Activated CD4-positive, alpha-beta memory T cell treated with anti-CD3 and anti-CD28 coated beads for 36 hours (primary cell): ENCODE measurements around the gene ATP5F1B. TPM values are rescaled to one million over a fixed set of nuclear protein-coding genes. Genes with fewer than 3 reads are reported as not detected.

ENCODE experiments used
- CTCF ChIA-PET: fragments of 350-600 bp; sonication (Branson Sonifier 250); formaldehyde crosslinking; loops from one replicate; lab custom pipeline; 2021; ENCODE audit warnings: antibody characterized with exemption, inconsistent platforms; lab: Charles Lee
- POLR2A ChIA-PET: fragments of 350-600 bp; sonication (Branson Sonifier 250); formaldehyde crosslinking; loops from one replicate; lab custom pipeline; 2021; ENCODE audit warnings: antibody characterized with exemption; lab: Charles Lee
- DNase-seq: peaks from one replicate; pipeline ENCODE4 v3.0.0-alpha.2; 2020
- H3K27ac Mint-ChIP-seq: one replicate; pipeline ENCODE4 v1.8.0; 2021; ENCODE audit warnings: mixed read lengths
- H3K27me3 Mint-ChIP-seq: one replicate; pipeline ENCODE4 v1.8.0; 2021; ENCODE audit warnings: mixed read lengths
- H3K36me3 Mint-ChIP-seq: one replicate; pipeline ENCODE4 v1.8.0; 2021; ENCODE audit warnings: mixed read lengths
- H3K4me1 Mint-ChIP-seq: one replicate; pipeline ENCODE4 v1.8.0; 2021; ENCODE audit warnings: low read depth, mixed read lengths
- H3K4me3 Mint-ChIP-seq: one replicate; pipeline ENCODE4 v1.8.0; 2021; ENCODE audit warnings: mild to moderate bottlenecking, mixed read lengths
- H3K9me3 Mint-ChIP-seq: one replicate; pipeline ENCODE4 v1.8.0; 2021; ENCODE audit warnings: mixed read lengths
- intact Hi-C: fragments of 100-400 bp; cut with micrococcal nuclease; formaldehyde crosslinking; loops from one replicate; pipeline ENCODE4 v1.15.1; 2023
- total RNA-seq, 2 experiments: library from RNA; stranded (reverse); gene quantifications; one replicate each; pipeline ENCODE4 v1.2.3, GENCODE V29; 2021

The ATP5F1B gene
- 100 to 1,000 TPM; 709 to 722 TPM for total RNA-seq

DNA sequence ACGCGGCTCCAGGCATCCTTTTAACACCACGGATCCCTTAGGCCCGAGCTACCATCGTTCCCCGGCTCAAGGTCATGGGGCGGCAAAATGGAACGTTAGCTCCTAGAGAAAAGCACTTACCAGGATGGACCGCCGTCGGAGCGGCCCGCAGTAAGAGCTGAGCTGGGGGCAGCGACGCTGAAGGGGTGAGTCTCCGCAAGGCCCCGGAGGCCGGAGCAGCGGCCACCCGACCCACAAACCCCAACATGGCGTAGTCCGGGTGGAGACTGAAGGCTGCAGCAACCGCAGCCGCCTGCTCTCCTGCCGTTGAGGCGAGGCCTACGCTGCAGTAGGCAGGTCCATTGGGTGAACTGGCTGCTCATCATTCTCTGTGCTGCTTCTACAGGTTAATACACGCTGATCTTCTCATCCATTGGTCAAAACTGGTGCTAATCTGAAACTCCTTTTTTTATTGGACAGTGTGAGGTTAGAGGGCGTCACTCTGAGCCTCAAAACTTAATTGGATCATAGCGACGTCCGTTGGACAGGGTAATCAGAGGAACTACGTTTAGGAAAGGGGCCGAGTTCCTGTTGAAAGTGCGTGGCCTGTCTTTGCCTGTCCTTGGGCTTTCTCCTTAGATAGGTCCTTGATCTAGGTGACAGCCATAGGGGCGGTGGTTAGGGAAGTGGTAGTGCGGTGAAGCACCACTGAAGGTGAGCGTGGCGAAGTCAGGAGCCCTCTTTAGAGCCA is at the start of gene ATP5F1B:
ATP5F1B (minus strand) TSS at position 268 of the 730 bp plus-strand sequence; CDS start at position 247, 21 bp downstream.
- DNase-seq: peak; percentile 96
- intact Hi-C loops: loop anchor here (1.0 to 5.0 kb wide), 6 partner anchors 10 to 466 kb away; partner anchors contain the start of genes NACA, PTGES3 and STAT6
- Mint-ChIP-seq H3K36me3 (peaks cover 46% of the 10 kb centered on the region), H3K27ac (peak within 1 kb of the TSS; percentile 98), H3K9me3 (no peaks in the 10 kb centered on the region), H3K4me3 (peak within 1 kb of the TSS; percentile 96), H3K27me3 (no peaks in the 10 kb centered on the region), H3K4me1 (peaks cover 32% of the 10 kb centered on the region)
- CTCF ChIA-PET: interaction anchor here (0.6 to 2.5 kb wide), 5 partner anchors 10 to 420 kb away, joined by 3 to 39 read pairs (median 3); no protein-coding TSS in a partner anchor
- POLR2A ChIA-PET: interaction anchor here (0.7 to 4.1 kb wide), 11 partner anchors 10 to 527 kb away, joined by 3 to 36 read pairs (median 4); partner anchors contain the start of genes BAZ2A, NACA, PTGES3 and ZC3H10

GRCh38 chr12:56694161-56694560 is 48.4 kb upstream of the ATP5F1B start:
- Mint-ChIP-seq H3K4me3 (no peak overlapping the region), H3K36me3 (no peaks in the 10 kb centered on the region), H3K27me3 (no peaks in the 10 kb centered on the region), H3K9me3 (no peaks in the 10 kb centered on the region), H3K4me1 (peaks cover 2% of the 10 kb centered on the region), H3K27ac (no peak overlapping the region)
- ChIA-PET CTCF (interaction anchor here (0.9 kb wide), 2 partner anchors 64 to 293 kb away, joined by 3 to 4 read pairs; no protein-coding TSS in a partner anchor), POLR2A (no interaction called here)
- intact Hi-C loops: no loop called here
- DNase-seq: no peak

DNA sequence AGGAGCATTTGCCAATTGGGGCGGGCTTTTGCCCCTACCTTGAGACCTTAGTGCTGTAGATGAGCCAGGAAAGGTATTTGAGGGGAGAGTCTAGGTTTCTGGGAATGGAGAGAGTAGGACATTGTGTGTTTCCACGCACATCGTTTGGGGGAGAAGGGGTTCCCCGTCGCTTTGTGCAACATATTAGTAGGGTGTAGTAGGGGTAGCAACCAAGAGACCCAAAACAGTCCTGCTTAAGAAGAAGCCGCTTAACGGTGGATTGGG is 43.0 kb upstream of the ATP5F1B start:
- H3K9me3 Mint-ChIP-seq: no peaks in the 10 kb centered on the region
- intact Hi-C loops: loop anchor here (1.0 to 10.0 kb wide), 10 partner anchors 8 to 786 kb away; partner anchors contain the start of genes ARHGAP9, DGKA, NACA and NEMP1

DNA sequence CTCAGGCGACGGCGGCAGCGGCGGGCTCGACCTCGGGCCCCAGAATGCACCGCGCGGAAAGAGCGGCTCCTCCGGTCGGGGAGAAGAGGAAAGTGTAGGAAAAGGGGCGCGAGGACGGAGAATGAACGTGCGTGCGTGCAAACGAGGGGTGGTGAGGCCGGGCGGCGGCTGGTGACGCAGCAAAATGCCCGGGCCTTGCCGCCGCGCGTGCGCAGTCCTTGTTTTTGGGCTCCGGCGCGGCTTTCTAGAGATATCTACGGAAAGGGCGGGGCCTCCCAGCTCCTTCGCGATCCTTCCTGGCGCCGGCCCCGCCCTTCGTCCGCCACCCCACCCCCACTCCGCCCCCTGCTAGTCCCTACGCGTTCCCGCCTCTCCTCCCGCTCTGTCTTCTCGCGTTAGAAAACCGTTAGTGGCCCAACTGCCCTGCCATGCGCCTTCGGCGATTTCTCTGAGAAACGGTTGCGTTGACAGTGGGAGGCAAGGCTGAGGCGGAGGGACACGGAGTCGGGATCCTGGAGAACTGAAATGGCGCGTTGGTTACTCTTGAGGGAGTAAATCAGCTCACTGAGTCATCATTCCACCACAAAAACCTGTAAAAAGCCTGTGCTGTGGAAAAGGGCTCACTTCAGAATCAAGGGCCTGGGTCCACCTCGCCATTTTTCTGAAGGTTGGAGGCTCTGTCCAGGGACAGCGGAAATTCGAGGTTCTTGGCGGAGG is 42.5 kb upstream of the ATP5F1B start, which contains the start of gene PTGES3:
PTGES3 (minus strand) TSS at position 156 of the 717 bp plus-strand sequence. CDS start 285 bp downstream, outside the sequence.
- ChIA-PET CTCF (interaction anchor here (1.0 to 3.3 kb wide), 4 partner anchors 31 to 424 kb away, joined by 3 to 15 read pairs (median 6); partner anchors contain the start of gene STAT6), POLR2A (interaction anchor here (0.6 to 8.2 kb wide), 20 partner anchors 9 to 424 kb away, joined by 3 to 59 read pairs (median 4); partner anchors contain the start of genes BAZ2A, NACA and PRIM1)
- intact Hi-C loops: loop anchor here (1.0 to 10.0 kb wide), 10 partner anchors 8 to 787 kb away; partner anchors contain the start of genes ARHGAP9, DGKA, NACA and NEMP1
- Mint-ChIP-seq H3K4me3 (peak within 1 kb of the TSS; percentile 100), H3K4me1 (peaks cover 13% of the 10 kb centered on the region), H3K9me3 (no peaks in the 10 kb centered on the region), H3K27ac (peak within 1 kb of the TSS; percentile 94), H3K27me3 (no peaks in the 10 kb centered on the region), H3K36me3 (peaks cover 38% of the 10 kb centered on the region)
- DNase-seq: peak; percentile 99

More for the DNA sequence above, 43.0 kb upstream of the ATP5F1B start:
- Mint-ChIP-seq H3K4me3 (peak overlapping the region; percentile 100), H3K4me1 (peaks cover 13% of the 10 kb centered on the region), H3K36me3 (peaks cover 38% of the 10 kb centered on the region), H3K27ac (peak overlapping the region; percentile 94), H3K27me3 (no peaks in the 10 kb centered on the region)
- ChIA-PET POLR2A (interaction anchor here (0.6 to 8.2 kb wide), 20 partner anchors 9 to 763 kb away, joined by 3 to 59 read pairs (median 4); partner anchors contain the start of genes BAZ2A, NACA and PRIM1), CTCF (interaction anchor here (1.0 to 3.3 kb wide), 5 partner anchors 31 to 584 kb away, joined by 3 to 15 read pairs (median 3); partner anchors contain the start of gene STAT6)
- DNase-seq: no peak

DNA sequence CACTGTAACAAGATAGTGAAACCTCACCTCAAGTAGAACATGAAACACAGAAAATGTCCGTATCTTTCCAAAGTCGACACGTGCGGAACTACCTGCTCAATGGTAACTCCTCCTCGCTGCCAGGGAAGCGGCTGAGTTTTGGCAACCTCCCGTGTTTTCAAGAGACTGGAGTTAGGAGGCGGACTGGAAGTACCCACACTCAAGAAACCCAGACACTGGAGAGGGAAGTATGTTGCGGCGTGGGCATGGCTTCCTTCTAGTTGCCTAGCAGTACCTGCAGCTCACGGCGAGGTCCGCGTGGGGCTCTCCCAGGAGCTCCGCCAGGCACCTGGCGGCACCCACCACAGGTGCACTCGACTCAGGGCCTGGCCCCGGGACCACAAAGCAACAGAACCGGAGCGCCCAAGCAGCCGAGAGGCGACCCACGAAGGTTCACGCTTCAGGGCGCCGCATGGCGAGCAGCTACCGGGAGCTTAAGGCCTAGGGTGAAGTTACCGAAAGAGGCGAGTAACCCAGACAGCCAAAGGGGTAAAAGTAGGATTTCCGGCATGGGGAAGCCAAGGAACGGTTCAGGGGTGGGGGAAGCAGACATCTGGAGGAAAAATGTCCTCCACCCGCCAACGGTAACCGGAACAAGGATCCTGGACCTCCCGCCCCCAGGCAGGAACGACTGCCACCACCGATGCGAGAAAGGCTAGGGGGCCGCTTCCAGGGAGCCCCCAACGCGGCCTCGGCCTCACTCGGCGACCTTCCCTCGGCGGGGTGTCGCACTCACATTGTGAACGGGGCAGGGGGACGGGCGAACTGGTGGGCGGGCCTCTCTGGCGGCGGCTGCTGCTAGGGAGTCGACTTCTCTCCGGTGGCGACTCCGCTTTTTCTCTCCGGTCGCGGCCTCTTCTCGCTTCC is 41.7 kb upstream of the ATP5F1B start:
- Mint-ChIP-seq H3K27ac (peak overlapping the region; percentile 94), H3K4me3 (peak overlapping the region; percentile 100), H3K36me3 (peaks cover 42% of the 10 kb centered on the region), H3K27me3 (no peaks in the 10 kb centered on the region), H3K9me3 (no peaks in the 10 kb centered on the region), H3K4me1 (peaks cover 19% of the 10 kb centered on the region)
- intact Hi-C loops: loop anchor here (1.0 to 10.0 kb wide), 11 partner anchors 7 to 787 kb away; partner anchors contain the start of genes ARHGAP9, DGKA, NACA and NEMP1
- ChIA-PET POLR2A (interaction anchor here (0.8 to 8.2 kb wide), 16 partner anchors 8 to 424 kb away, joined by 3 to 59 read pairs (median 4); partner anchors contain the start of genes BAZ2A, NACA and PRIM1), CTCF (interaction anchor here (1.0 to 3.3 kb wide), 4 partner anchors 30 to 425 kb away, joined by 3 to 15 read pairs (median 6); partner anchors contain the start of genes NACA and STAT6)
- peak; percentile 67 for DNase-seq

GRCh38 chr12:56684745-56685359 is 39.1 kb upstream of the ATP5F1B start:
- Mint-ChIP-seq H3K27ac (peak overlapping the region; percentile 94), H3K4me3 (peak overlapping the region; percentile 100), H3K27me3 (no peaks in the 10 kb centered on the region), H3K36me3 (peaks cover 55% of the 10 kb centered on the region), H3K9me3 (no peaks in the 10 kb centered on the region), H3K4me1 (peaks cover 38% of the 10 kb centered on the region)
- intact Hi-C loops: loop anchor here (1.0 to 10.0 kb wide), 7 partner anchors 16 to 790 kb away; partner anchors contain the start of genes ARHGAP9, DGKA, NACA and PAN2
- ChIA-PET CTCF (interaction anchor here (0.7 to 3.2 kb wide), 6 partner anchors 38 to 427 kb away, joined by 3 to 19 read pairs (median 4); partner anchors contain the start of gene BAZ2A), POLR2A (interaction anchor here (0.7 to 8.2 kb wide), 12 partner anchors 27 to 567 kb away, joined by 3 to 59 read pairs (median 6); partner anchors contain the start of genes ATP5F1B, BAZ2A, NACA and ZC3H10)
- no peak for DNase-seq

GRCh38 chr12:56682323-56682722 is 36.5 kb upstream of the ATP5F1B start:
- intact Hi-C loops: loop anchor here (10.0 kb wide), 2 partner anchors 748 to 792 kb away; partner anchors contain the start of genes ARHGAP9 and DGKA
- ChIA-PET POLR2A (interaction anchor here (0.6 to 8.2 kb wide), 6 partner anchors 24 to 326 kb away, joined by 3 to 59 read pairs (median 4); no protein-coding TSS in a partner anchor), CTCF (interaction anchor here (1.2 kb wide), 1 partner anchor 46 kb away, joined by 4 read pairs; no protein-coding TSS in a partner anchor)
- Mint-ChIP-seq H3K9me3 (no peaks in the 10 kb centered on the region), H3K4me3 (peak overlapping the region; percentile 55), H3K36me3 (peaks cover 63% of the 10 kb centered on the region), H3K27me3 (no peaks in the 10 kb centered on the region), H3K27ac (peak overlapping the region; percentile 82), H3K4me1 (peaks cover 55% of the 10 kb centered on the region)
- DNase-seq: no peak

GRCh38 chr12:56679883-56680575 is 34.2 kb upstream of the ATP5F1B start:
- peaks cover 47% of the 10 kb centered on the region for H3K36me3 Mint-ChIP-seq
- no peak overlapping the region for H3K4me3 Mint-ChIP-seq
- peak; percentile 54 for DNase-seq
- H3K27me3 Mint-ChIP-seq: no peaks in the 10 kb centered on the region
- H3K27ac Mint-ChIP-seq: peak overlapping the region; percentile 77
- H3K9me3 Mint-ChIP-seq: no peaks in the 10 kb centered on the region
- POLR2A ChIA-PET: interaction anchor here (0.6 to 1.5 kb wide), 5 partner anchors 8 to 562 kb away, joined by 3 to 4 read pairs (median 3); partner anchors contain the start of genes PTGES3 and ZC3H10
- intact Hi-C loops: loop anchor here (1.0 to 10.0 kb wide), 3 partner anchors 8 to 795 kb away; partner anchors contain the start of genes ARHGAP9, DGKA and PTGES3
- CTCF ChIA-PET: interaction anchor here (4.4 kb wide), 1 partner anchor 44 kb away, joined by 19 read pairs; no protein-coding TSS in a partner anchor
- peaks cover 68% of the 10 kb centered on the region for H3K4me1 Mint-ChIP-seq

DNA sequence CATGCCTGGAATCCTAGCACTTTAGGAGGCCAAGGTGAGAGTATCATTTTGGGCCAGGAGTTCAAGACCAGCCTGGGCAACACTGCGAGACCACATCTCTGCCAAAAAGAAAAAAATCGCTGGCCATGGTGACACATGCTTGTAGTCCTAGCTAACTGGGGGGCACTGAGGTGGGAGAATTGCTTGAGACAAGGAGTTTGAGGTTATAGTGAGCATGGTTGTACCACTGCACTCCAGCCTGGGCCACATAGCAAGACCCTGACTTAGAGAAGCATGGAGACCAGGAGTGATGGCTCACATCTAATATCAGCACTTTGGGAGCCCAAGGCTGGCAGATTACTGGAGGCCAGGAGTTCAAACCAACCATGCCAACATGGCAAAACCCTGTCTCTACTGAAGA is 33.1 kb upstream of the ATP5F1B start:
- no peak overlapping the region for H3K4me3 Mint-ChIP-seq
- ChIA-PET CTCF (interaction anchor here (0.6 to 4.4 kb wide), 2 partner anchors 21 to 43 kb away, joined by 3 to 19 read pairs; no protein-coding TSS in a partner anchor), POLR2A (interaction anchor here (1.0 to 1.5 kb wide), 4 partner anchors 9 to 43 kb away, joined by 3 to 5 read pairs (median 4); partner anchors contain the start of gene PTGES3)
- H3K9me3 Mint-ChIP-seq: no peaks in the 10 kb centered on the region
- H3K27ac Mint-ChIP-seq: peak overlapping the region; percentile 77
- no peak for DNase-seq
- intact Hi-C loops: no loop called here
- no peaks in the 10 kb centered on the region for H3K27me3 Mint-ChIP-seq
- peaks cover 64% of the 10 kb centered on the region for H3K4me1 Mint-ChIP-seq
- peaks cover 40% of the 10 kb centered on the region for H3K36me3 Mint-ChIP-seq
